Activated naive CD4-positive, alpha-beta T cell treated with Interleukin-2 at 50 U/mL for 16 hours (primary cell): Measurements from ENCODE around the gene LMTK2.
"Not testable (repeated sequence)": the region's sequence is repeated elsewhere in the genome, so short reads cannot be mapped to it uniquely, and the experiment has no call there.

Experiments
- DNase-seq: peaks from one replicate; pipeline ENCODE4 v3.0.0-alpha.2; 2020

Gene LMTK2

GRCh38 chr7:98205162-98205845, 98.6 kb downstream of the LMTK2 start:
- no peak for DNase-seq

- no peak for DNase-seq
Observed at GRCh38 chr7:98206451-98207330, 100.0 kb downstream of the LMTK2 start.

- DNase-seq, result no peak
Observed at GRCh38 chr7:98209166-98209920, 102.7 kb downstream of the LMTK2 start.

- no peak for DNase-seq
Observed at GRCh38 chr7:98210513-98211220, 104.0 kb downstream of the LMTK2 start.

GRCh38 chr7:98211221-98211675, 104.6 kb downstream of the LMTK2 start, which contains the start of gene BHLHA15:
Gene BHLHA15, plus strand, starts transcription at chr7:98211439. Its CDS starts 871 bp downstream, at chr7:98212310.
- DNase-seq, result peak; percentile 37

- no peak for DNase-seq
Observed at GRCh38 chr7:98211676-98212531, 105.2 kb downstream of the LMTK2 start.

GRCh38 chr7:98212532-98213041, 105.9 kb downstream of the LMTK2 start:
- no peak for DNase-seq

GRCh38 chr7:98213296-98213887, 106.7 kb downstream of the LMTK2 start:
- DNase-seq, result no peak

GRCh38 chr7:98213888-98214810, 107.5 kb downstream of the LMTK2 start:
- DNase-seq, result no peak

GRCh38 chr7:98214811-98215321, 108.2 kb downstream of the LMTK2 start:
- no peak for DNase-seq

GRCh38 chr7:98215561-98216495, 109.2 kb downstream of the LMTK2 start:
- no peak for DNase-seq

GRCh38 chr7:98216941-98217622, 110.4 kb downstream of the LMTK2 start:
- no peak for DNase-seq

- DNase-seq, result no peak
Observed at GRCh38 chr7:98217623-98218582, 111.2 kb downstream of the LMTK2 start.

GRCh38 chr7:98219382-98219781, 112.7 kb downstream of the LMTK2 start:
- DNase-seq, result not testable (repeated sequence)

- no peak for DNase-seq
Observed at GRCh38 chr7:98221611-98222532, 115.2 kb downstream of the LMTK2 start.
